Measurements from ENCODE around the gene TRH. TPM values are rescaled to one million over a fixed set of nuclear protein-coding genes. Genes with fewer than 3 reads are reported as not detected.

TRH gene
- total and polyA plus RNA-seq, 10 donors: 0.06 to 0.22 (median 0.17) TPM; not detected in 7

GRCh38 chr3:129958755-129959154 lies 15.8 kb upstream of the TRH start:
- TF ChIP-seq POLR2A (IDR thresholded peaks at IDR 0.05) (no peak), CTCF (IDR thresholded peaks at IDR 0.05 in 8 of 11, conservative IDR thresholded peaks at IDR 0.05 in 3 of 11) (no peak), POLR2AphosphoS5 (IDR thresholded peaks at IDR 0.05) (no peak)
- H3K4me3 ChIP-seq: no peak overlapping the region
- H3K36me3 ChIP-seq: no peaks in the 10 kb centered on the region
- intact Hi-C loops (cut with DNase I; ENCODE audit: low total_unique reads): no loop called here
- H3K27me3 ChIP-seq (replicated peaks in 1 of 7): no peaks in the 10 kb centered on the region
- H3K9me3 ChIP-seq: no peaks in the 10 kb centered on the region
- no peak overlapping the region for H3K27ac ChIP-seq
- peaks cover 0 to 8% (median 0%) of the 10 kb centered on the region in 6 donors for H3K4me1 ChIP-seq
- DNase-seq: no peak
- 47 to 56% (median 48%) methylated on average over 6 of the region's 6 CpGs for WGBS, 5 donors

GRCh38 chr3:129961141-129961541 lies 13.4 kb upstream of the TRH start:
- no peaks in the 10 kb centered on the region for H3K4me1 ChIP-seq
- H3K36me3 ChIP-seq: no peaks in the 10 kb centered on the region
- DNase-seq: no peak
- no peak overlapping the region for H3K27ac ChIP-seq
- WGBS, 5 donors: 50 to 82% (median 64%) methylated on average over 5 of the region's 5 CpGs
- no peaks in the 10 kb centered on the region for H3K27me3 ChIP-seq (replicated peaks in 1 of 7)
- no peak overlapping the region for H3K4me3 ChIP-seq
- TF ChIP-seq POLR2AphosphoS5 (IDR thresholded peaks at IDR 0.05) (no peak), POLR2A (IDR thresholded peaks at IDR 0.05) (no peak), CTCF (IDR thresholded peaks at IDR 0.05 in 8 of 11, conservative IDR thresholded peaks at IDR 0.05 in 3 of 11) (no peak)
- intact Hi-C loops (cut with DNase I; ENCODE audit: low total_unique reads): no loop called here
- H3K9me3 ChIP-seq: no peaks in the 10 kb centered on the region

- Histone ChIP-seq H3K4me3 (no peak overlapping the region), H3K4me1 (no peaks in the 10 kb centered on the region), H3K9me3 (no peaks in the 10 kb centered on the region), H3K27me3 (replicated peaks in 1 of 7) (no peaks in the 10 kb centered on the region), H3K27ac (no peak overlapping the region), H3K36me3 (no peaks in the 10 kb centered on the region)
- DNase-seq: no peak
- TF ChIP-seq CTCF (IDR thresholded peaks at IDR 0.05 in 8 of 11, conservative IDR thresholded peaks at IDR 0.05 in 3 of 11) (no peak), POLR2A (IDR thresholded peaks at IDR 0.05) (no peak), POLR2AphosphoS5 (IDR thresholded peaks at IDR 0.05) (no peak)
- WGBS, 5 donors: 85 to 94% (median 86%) methylated on average over 3 of the region's 3 CpGs
- intact Hi-C loops (cut with DNase I; ENCODE audit: low total_unique reads): no loop called here
Observed at GRCh38 chr3:129962600-129962999, 11.9 kb upstream of the TRH start.

- intact Hi-C loops (cut with DNase I; ENCODE audit: low total_unique reads): no loop called here
- no peaks in the 10 kb centered on the region for H3K27me3 ChIP-seq (replicated peaks in 1 of 7)
- no peak for DNase-seq
- no peak for TF ChIP-seq CTCF (IDR thresholded peaks at IDR 0.05 in 8 of 11, conservative IDR thresholded peaks at IDR 0.05 in 3 of 11)
- no peak for TF ChIP-seq POLR2AphosphoS5 (IDR thresholded peaks at IDR 0.05)
- no peak for TF ChIP-seq POLR2A (IDR thresholded peaks at IDR 0.05)
- 89 to 100% (median 93%) methylated on average over 2 of the region's 2 CpGs for WGBS, 5 donors
- H3K27ac ChIP-seq: no peak overlapping the region
- H3K4me1 ChIP-seq: no peaks in the 10 kb centered on the region
- no peaks in the 10 kb centered on the region for H3K36me3 ChIP-seq
- H3K4me3 ChIP-seq: no peak overlapping the region
- no peaks in the 10 kb centered on the region for H3K9me3 ChIP-seq
Observed at GRCh38 chr3:129965937-129966336, 8.6 kb upstream of the TRH start.

Data from spleen (tissue), 11 donors.